NCI-H2171 treated with DMSO at 0.1 percent for 48 hours (cell line): ENCODE data around the gene SIK2.
A peak's percentile ranks its signal among the peaks of the same experiment; 100 is the strongest.

ENCODE experiments used
- DNase-seq: peaks from one replicate; lab custom pipeline; 2025; lab: John Stamatoyannopoulos, UW

Gene SIK2

DNA sequence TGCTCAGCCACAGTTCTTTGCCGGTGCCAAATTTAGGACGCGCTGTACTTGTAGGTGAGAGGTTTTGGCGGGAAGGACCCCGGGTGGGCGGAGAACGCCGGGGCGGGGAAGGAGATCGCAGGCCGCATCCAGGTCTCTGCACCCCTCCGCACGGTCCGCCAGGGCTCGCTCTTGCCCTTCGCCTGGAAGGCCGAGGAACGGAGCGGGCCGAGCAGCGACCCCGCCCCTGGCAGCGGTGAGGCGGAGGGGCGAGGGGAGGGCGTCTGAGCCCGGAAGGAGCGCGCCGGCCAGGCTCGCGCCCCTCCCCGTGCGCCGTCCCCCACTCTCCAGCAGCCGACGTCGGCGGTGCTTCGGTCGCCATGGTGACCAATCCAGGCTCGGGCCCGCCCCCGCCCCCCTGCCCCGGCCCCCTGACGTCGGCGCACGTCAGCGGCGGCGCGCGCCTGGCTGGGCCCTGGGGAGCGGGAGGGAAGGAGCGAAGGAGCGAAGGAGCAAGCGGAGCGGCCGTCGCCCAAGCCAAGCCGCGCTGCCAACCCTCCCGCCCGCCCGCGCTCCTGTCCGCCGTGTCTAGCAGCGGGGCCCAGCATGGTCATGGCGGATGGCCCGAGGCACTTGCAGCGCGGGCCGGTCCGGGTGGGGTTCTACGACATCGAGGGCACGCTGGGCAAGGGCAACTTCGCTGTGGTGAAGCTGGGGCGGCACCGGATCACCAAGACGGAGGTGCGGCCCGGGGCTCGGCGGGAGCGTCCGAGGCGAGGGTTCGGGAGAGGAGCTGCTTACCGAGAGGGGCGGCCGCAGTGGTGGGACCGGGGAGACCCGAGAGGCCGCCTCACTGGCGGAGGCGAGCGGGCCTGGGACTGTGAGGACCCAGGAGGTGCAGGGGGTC lies at the start of gene SIK2:
SIK2 (plus strand) TSS at position 471 of the 886 bp plus-strand sequence; CDS start at position 586, 115 bp downstream.
- DNase-seq = peak; percentile 95

DNA sequence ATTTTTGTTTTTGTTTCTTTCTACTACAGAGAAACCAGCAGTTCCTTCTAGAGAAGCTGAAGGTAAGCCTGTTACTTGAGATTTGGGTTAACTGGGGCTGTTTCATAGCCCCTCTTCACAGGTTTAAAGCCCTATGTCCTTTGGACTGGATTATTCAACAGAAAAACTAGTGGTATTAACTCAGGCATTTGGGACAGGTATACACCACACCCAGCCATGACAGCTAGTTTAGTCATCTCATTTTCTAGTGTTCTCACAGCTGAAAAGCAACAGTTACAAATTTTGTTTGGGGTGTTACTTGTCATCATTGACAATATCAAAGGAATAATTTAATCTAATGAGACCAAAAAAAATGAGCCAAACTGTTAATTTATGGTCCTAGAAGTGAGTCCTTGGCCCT lies 47.7 kb upstream of the SIK2 start:
- no peak for DNase-seq

DNA sequence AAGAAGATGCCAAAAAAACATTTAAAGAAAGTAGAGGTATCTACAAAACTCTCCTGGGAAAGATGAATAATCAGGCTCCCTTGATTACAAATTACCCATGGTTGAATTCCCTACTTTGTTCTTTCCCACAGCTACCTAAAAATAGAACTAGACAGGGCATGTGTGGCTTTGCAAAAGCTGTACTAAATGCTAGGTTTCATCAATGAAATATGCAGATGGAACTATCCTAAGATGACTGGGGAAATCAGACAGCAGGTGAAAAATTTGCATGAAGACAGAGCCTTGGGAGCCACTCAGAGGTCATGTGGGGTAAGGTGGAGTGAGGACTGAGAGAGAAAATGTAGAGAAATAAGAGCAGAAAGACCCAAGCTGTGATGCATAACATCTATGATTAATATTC lies 47.0 kb upstream of the SIK2 start:
- DNase-seq = peak; percentile 19

DNA sequence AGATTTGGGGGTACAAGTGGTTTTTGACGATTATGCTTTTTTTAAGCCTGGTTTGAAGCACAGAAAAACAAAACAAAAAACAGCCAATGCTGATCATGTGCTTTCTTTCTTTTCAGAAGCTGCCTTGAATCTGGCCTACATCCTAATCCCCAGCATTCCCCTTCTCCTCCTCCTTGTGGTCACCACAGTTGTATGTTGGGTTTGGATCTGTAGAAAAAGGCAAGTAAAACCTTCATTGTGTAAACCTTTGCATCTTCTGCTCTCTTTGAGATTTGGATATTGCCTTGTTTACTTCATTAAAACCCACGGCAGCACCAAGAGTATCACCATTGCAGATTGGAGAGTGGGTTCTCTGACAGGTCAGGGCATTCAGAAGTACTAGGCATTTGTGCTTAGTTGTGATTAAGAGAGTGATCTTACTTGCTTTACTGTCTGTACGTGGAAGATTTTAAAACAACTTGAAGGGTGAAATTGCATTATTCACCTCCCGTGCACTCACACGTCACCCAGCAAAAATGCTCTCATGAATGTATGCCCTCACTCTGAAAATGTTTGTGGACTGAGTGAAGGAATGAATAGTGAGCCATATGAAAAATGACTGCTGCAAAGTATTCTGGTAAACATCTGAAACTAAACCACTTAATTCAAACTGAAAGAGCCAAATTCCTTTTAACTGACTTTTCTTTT lies 44.7 kb upstream of the SIK2 start:
- no peak for DNase-seq

DNA sequence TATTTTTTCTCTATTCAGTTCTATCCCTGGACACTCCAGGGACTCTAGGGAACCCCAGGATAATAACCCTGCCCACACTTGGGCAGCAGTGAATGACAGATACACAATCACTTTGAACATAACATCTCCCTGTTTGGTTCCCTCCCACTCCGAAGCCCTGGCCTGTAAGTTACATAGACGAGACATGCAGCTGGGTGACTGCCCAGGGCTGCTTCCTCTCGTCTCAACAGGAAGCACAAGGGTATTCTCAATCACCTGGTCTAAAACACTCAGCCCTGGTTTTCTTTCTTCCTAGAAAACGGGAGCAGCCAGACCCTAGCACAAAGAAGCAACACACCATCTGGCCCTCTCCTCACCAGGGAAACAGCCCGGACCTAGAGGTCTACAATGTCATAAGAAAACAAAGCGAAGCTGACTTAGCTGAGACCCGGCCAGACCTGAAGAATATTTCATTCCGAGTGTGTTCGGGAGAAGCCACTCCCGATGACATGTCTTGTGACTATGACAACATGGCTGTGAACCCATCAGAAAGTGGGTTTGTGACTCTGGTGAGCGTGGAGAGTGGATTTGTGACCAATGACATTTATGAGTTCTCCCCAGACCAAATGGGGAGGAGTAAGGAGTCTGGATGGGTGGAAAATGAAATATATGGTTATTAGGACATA lies 42.3 kb upstream of the SIK2 start:
- DNase-seq = peak; percentile 17

DNA sequence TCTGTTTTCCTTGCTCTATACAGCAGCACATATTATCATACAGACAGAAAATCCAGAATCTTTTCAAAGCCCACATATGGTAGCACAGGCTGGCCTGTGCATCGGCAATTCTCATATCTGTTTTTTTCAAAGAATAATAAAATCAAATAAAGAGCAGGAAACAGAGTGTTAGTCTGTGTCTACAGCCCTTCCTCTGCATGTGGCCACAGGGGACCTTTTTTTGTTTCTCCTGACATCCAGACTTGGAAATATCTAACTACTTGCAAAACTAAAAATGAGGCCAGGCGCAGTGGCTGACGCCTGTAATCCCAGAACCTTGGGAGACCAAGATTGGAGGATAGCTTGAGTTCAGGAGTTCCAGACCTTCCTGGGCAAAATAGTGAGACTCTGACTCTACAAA lies 41.4 kb upstream of the SIK2 start:
- no peak for DNase-seq

DNA sequence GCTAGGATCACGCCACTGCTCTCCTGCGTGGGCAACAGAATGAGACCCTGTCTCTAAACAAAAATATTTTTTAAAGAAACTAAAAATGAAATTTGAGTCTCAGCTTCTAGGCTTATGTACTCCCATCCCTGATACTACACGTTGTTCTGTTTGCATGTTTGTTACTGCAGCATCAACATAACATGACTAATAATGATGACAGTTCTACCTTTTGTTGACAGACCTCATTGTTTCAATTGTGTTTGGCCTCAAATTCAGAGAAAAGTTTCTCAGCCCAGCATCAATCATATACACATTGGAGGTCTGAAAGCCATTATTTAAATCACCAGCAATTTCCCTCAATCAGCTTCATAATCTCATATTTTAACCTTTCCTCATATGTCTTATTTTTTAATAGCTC lies 40.9 kb upstream of the SIK2 start:
- DNase-seq = no peak

DNA sequence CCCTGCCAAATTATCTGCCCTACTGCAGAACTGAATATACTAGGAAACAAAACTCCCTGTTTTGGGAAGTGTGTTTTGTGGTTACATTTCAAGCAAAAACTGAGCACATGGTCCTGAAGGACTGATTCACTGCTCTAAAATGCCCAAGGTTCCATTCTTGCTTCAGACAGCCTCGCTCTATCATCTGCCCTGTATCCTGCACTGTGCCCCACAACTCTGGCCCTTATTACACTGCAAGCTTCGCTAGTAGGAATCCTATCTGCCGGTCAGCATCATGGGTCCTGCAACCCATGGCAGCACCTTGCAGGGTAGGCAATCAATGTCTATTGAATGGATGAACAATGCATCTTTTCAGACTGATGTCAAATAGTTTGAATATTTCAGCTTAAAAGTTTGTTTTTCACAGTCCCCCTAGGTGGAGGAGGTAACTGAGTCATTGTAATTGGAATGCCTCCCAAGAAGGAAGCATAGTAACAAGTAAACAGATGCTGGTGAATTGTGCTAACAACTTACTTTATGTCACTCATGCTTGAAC lies 40.4 kb upstream of the SIK2 start:
- DNase-seq = no peak

DNA sequence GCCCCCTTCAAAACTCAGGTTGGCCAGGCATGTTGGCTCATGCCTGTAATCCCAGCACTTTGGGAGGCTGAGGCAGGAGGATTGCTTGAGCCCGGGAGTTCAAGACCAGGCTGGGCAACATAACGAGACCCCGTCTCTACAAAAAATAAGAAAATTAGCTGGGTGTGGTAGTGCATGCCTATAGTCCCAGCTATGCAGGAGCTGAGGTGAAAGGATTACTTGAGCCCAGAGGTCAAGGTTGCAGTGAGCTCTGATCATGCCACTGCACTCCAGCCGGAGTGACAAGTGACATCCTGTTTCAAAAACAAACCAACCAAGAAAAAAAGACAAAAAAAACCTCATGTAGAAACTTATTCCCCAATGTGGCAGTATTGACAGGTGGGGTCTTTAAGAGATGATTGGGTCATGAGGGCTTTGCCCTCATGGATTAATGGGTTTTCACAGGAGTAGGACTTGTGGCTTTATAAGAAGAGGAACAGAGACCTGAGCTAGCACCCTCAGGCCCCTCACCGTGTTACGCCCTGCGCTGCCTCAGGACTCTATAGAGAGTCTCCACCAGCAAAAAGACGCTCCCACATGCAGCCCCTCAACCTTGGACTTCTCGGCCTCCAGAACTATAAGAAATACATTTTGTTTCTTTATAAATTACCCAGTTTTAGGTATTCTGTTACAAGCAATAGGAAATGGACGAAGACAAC lies 39.4 kb upstream of the SIK2 start:
- no peak for DNase-seq

DNA sequence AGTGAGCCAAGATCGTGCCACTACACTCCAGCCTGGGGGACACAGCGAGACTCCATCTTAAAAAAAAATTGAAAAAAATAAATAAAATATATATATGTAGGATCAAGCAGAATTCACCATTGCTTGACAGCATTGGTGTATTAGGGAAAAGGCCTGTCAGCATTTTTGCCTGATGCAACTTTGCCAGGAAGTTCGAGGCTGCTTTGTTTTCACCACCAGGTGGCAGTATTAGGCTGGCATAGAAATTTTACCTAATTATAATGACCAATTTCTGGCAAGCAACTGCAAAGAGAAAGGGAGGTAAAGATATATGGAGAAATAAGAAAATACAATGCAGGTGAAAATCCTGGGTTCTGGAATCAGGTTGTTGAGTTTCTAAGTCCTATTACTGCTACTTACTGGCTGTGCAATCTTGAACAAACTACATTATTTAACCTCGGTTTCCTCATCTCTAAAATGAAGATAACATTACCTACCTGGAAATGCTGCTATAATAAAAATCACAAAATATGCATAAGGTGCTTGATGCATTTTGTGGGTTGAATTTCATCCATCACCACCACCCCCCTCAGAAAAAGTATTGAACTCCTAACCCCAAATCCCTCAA lies 37.0 kb upstream of the SIK2 start:
- DNase-seq = peak; percentile 69

DNA sequence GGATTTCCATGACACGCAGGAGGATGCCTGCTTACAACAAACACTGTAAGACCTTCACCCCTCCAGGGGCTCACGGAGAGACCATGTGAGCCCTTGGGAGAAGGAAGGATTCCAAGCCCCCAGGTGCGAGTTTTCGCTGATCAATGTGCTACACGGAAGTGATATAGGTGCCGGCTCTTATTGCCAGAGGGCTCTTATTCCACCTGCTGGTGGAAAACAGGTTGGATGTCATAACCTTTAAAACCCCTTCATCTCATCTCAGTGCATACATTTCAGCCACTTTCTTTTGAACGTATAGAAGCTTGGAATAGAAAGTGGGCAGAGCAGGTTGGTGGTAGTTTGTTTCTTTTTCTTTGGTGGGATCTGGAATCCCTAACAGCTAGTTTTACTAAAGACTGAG lies 35.9 kb upstream of the SIK2 start:
- DNase-seq = no peak

DNA sequence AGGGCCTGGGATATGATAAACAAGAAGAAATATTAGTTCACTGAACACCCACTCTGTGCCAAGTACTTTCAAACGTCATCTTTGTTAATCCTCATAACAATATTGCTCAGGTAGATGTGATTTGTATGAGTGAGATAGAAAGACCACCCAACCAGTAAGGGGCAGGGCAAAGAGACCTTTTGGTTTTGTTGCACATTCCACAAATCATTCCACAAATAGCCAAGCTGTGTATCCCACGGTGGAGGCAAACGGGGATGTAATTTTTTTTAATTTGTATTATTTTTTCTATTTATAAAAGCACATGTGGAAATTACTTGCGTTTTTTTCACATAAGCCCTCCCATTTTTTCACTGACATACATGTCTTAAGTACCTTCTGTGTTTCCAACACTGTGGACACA lies 32.8 kb upstream of the SIK2 start:
- DNase-seq = no peak

DNA sequence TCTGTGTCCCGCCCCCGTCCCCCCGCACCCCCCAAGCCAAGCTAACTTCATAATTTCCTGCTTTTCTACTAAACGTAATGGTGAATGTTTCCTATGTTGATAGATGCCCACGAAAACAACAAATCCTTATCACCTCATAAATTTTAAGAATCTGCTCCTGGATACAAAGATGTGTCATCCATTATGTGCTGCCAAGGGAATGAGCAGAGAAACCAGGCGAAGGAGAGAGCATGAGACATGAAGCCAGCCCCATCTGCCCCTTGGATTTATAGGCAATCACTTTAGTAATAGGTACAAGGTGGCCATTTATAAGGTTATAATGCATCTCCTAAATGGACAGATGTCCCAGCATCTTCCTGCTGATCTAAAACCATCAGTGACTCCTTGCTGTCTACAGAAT lies 31.5 kb upstream of the SIK2 start:
- no peak for DNase-seq

DNA sequence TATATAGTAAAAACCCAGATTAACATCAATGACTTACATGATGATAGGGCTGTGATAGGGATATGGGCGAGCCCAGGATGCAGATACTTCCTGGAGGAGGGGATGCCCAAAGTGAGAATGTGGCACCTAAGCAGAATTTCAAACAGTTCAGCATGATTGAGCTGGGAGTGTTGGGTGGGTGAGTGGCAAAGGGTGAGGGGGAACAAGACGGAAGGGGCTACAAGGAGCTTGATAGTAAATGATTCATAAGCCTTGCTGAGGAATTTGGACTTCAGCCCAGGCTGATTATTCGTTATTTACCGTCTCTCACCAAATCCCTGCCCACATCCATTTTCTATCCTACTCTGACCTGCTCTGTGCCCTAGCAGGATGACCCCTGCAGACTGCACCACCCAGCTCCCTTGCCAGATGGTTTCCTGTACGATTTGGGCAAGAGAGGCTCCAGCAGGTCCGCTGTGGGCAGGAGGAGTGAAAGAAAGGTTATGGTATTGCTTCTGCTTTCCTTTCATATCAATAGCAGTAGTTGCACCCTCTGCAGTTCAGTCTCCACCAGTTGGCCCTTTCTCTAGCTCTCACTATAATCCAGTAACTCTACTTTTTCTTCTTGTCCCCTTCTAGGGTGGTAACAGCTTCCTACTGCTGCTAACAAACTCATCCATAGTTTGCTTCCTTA lies 30.3 kb upstream of the SIK2 start:
- no peak for DNase-seq

DNA sequence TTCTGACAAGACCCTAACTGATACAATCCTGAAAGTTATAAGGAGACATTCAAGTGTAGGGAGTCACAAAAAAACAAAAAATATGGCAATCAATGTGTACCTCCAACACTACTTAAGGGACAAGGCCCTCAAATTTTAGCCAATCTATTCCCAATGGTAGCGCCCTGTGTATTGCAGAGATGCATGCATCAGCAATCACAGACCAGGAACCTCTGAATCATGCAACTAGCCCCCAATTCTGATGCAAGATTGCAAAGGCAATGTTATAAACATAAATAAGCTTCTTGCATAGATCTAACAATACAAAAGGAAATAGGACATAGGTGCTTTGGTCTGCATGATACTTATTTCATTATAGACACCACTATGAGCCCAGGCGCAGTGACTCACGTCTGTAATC lies 29.7 kb upstream of the SIK2 start:
- no peak for DNase-seq

DNA sequence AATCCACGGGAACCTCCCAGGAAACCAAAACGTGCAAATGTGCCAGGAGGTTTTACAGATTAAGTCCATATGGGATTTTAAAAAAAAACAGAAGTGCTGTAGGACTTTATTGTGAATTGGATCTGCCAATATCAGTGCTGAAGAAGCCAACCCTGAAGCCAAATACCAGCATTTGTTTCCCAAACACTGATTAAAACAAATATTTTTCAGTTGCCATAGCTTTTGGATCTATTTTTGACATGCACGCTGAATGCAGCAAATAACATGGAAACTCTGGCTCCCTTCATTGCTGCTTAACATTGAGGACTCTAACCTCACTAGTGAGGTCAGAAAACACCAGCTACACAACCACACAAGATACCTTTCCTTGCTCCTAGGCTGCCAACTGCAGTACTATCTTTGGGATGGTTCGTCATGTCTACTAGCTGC lies 28.4 kb upstream of the SIK2 start:
- no peak for DNase-seq

DNA sequence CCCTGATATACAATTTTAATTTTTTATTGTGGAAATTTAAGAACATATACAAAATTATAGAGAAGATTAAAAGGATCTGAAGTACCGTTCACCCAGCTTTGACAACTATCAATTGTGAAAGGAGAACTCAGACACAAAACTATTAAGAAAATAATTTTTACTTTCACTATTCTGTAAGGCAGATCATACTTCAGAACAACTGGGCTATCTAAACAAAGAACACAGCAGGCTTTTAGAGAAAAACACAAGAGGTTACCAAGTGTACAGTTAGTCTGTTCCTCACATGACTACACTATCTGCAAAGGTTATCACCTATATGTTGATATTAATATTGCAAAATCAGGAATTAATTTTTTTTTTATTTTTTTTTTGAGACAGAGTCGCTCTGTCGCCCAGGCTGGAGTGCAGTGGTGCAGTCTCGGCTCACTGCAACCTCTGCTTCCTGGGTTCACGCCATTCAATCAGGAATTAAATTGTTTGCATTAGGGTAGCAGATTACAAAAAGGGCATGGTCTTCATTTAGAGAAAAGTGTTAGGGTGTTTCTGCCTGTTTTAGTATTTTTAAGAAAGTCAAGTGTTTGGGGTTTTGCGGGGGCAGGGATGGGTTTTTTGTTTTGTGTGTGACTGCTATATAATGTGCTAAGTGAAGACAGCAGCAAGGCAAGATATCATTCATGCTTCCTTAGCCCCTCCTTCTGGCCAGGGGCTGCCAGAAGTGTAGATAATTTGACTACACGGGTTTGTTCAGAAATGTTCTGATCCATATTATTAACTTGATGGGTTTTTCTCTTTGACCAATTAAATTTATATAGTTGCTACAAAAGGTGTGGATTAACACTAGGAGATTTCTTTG lies 27.6 kb upstream of the SIK2 start:
- no peak for DNase-seq

DNA sequence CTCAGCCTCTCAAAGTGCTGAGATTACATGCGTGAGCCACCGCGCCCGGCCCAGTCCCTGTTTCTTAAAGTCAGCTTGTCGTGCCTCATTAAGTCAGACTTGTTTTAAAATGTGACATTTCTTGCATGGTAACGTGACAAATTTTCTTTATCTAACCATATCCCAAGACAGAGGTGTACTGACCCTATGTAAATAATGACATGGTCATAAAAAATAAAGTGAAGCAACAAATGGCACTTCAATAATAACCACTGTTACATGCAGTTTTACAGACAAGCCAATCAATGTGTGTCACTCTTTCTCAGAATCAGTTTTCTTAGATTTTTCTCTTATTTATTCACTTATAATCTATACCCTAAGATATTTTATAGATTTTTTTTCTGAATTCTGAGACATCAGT lies 26.5 kb upstream of the SIK2 start:
- DNase-seq = no peak

DNA sequence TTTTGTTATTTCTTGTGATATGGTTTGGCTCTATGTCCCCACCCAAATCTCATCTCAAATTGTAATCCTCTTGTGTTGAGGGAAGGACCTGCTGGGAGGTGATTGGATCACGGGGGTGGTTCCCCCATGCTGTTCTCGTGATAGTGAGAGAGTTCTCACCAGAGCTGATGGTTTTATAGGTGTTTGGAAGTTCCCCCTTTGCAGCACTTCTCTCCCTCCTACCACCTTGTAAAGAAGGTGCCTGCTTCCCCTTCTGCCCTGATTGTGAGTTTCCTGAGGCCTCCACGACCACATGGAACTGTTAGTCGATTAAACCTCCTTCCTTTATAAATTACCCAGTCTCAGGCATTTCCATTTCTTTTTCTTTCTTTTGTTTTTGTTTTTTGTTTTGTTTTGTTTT lies 24.4 kb upstream of the SIK2 start:
- DNase-seq = no peak

DNA sequence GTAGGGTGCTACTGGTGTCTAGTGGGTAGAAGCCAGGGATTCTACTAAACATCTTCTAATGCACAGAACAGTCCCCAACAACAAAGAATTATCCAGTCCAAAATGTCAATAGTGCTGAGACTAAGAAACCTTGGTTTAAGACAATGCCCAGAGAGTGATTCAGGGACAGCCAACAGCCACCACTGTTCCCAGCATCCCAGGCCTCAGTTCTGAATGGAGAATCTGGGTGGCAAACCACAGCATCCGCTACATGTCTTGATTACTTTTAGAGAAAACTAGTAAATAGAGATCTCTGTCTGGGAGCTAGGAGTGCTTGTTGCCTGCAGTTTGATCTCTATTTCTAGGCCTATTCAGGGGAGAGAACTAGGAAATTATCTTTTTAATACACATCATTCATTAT lies 20.9 kb upstream of the SIK2 start:
- DNase-seq = no peak
